NCI-H2107 (cell line): ENCODE results near the gene CD3G.
"Not testable (repeated sequence)": the region's sequence is repeated elsewhere in the genome, so short reads cannot be mapped to it uniquely, and the experiment has no call there.

Experiments
- DNase-seq: peaks from one replicate; lab custom pipeline; 2025; lab: John Stamatoyannopoulos, UW

The CD3G gene

GRCh38 chr11:118343981-118344515 lies at the start of gene CD3G:
Gene CD3G, plus strand, starts transcription at chr11:118344344. Its CDS starts 80 bp downstream, at chr11:118344424.
- DNase-seq, result no peak

GRCh38 chr11:118295199-118295598 lies 48.9 kb upstream of the CD3G start:
- no peak for DNase-seq

GRCh38 chr11:118295815-118296454 lies 48.2 kb upstream of the CD3G start:
- no peak for DNase-seq

GRCh38 chr11:118301600-118302195 lies 42.4 kb upstream of the CD3G start:
- DNase-seq, result no peak

- DNase-seq, result no peak
These were observed 39.9 kb upstream of the CD3G start for GRCh38 chr11:118304227-118304567.

- DNase-seq, result no peak
These were observed 39.4 kb upstream of the CD3G start, which contains the start of gene CD3E for GRCh38 chr11:118304568-118305248. Gene CD3E, plus strand, starts transcription at chr11:118304730. Its CDS starts 223 bp downstream, at chr11:118304953.

- DNase-seq, result no peak
These were observed 38.4 kb upstream of the CD3G start for GRCh38 chr11:118305726-118306125.

- DNase-seq, result no peak
These were observed 37.6 kb upstream of the CD3G start for GRCh38 chr11:118306556-118306955.

- DNase-seq, result not testable (repeated sequence)
These were observed 35.1 kb upstream of the CD3G start for GRCh38 chr11:118308995-118309528.

- no peak for DNase-seq
These were observed 33.9 kb upstream of the CD3G start for GRCh38 chr11:118310271-118310670.

GRCh38 chr11:118310781-118311485 lies 33.2 kb upstream of the CD3G start:
- no peak for DNase-seq

- no peak for DNase-seq
These were observed 32.6 kb upstream of the CD3G start for GRCh38 chr11:118311518-118311917.

- DNase-seq, result no peak
These were observed 31.8 kb upstream of the CD3G start for GRCh38 chr11:118312328-118312727.

- no peak for DNase-seq
These were observed 30.9 kb upstream of the CD3G start for GRCh38 chr11:118313242-118313641.

GRCh38 chr11:118314988-118315411 lies 29.1 kb upstream of the CD3G start:
- DNase-seq, result no peak

GRCh38 chr11:118318124-118318523 lies 26.0 kb upstream of the CD3G start:
- DNase-seq, result no peak

- DNase-seq, result no peak
These were observed 25.4 kb upstream of the CD3G start for GRCh38 chr11:118318581-118319336.

- DNase-seq, result no peak
These were observed 24.8 kb upstream of the CD3G start for GRCh38 chr11:118319337-118319707.

GRCh38 chr11:118320515-118320914 lies 23.6 kb upstream of the CD3G start:
- DNase-seq, result no peak

- no peak for DNase-seq
These were observed 22.6 kb upstream of the CD3G start for GRCh38 chr11:118321386-118322082.

- DNase-seq, result no peak
These were observed 21.4 kb upstream of the CD3G start for GRCh38 chr11:118322721-118323120.
